A549 (cell line): Measurements from ENCODE around the gene CD2. TPM values are rescaled to one million over a fixed set of nuclear protein-coding genes. Genes with fewer than 3 reads are reported as not detected.

Source experiments
- ATAC-seq, 2 experiments: fragments of 200-7000 bp in 1 of 2; fragments of >200 bp in 1 of 2; cut with Nextera tagmentation in 1 of 2; cut with Tn5 transposase in 1 of 2; 3 replicates each; pipeline versions ENCODE4 v1.8.0 to v1.9.1; 2018 to 2020; ENCODE audit warnings: mild to moderate bottlenecking in 1 of 2, moderate library complexity in 1 of 2
- CTCF ChIA-PET: fragments of 300-600 bp; sonication (Branson Sonifier 250); formaldehyde crosslinking; extraction: SDS; loops from one replicate; lab custom pipeline; 2021; ENCODE audit warnings: antibody characterized with exemption, inconsistent platforms; lab: Yijun Ruan, JAX
- POLR2A ChIA-PET: fragments of 350-600 bp; formaldehyde crosslinking; extraction: SDS; loops from one replicate; lab custom pipeline; 2021; ENCODE audit warnings: antibody characterized with exemption, inconsistent platforms; lab: Yijun Ruan, JAX
- DNase-seq, 2 experiments: peaks; one replicate each; pipeline versions ENCODE4 v3.0.0 to v3.0.0-alpha.2; 2011 to 2016; ENCODE audit warnings: low read depth in 1 of 2, low spot score in 1 of 2
- FAIRE-seq: peaks from 2 replicates; lab custom pipeline; 2011; peaks lifted over from hg19 to GRCh38; lab: Jason Lieb, UNC
- H3K27ac ChIP-seq, 2 experiments: fragments of >200 bp; sonication (Bioruptor Twin); formaldehyde crosslinking; 3 replicates each; pipeline ENCODE4 v1.5.1; 2016 to 2017
- H3K4me1 ChIP-seq: fragments of >200 bp; sonication (Bioruptor Twin); formaldehyde crosslinking; 3 replicates; pipeline ENCODE4 v1.6.1; 2016
- H3K4me2 ChIP-seq: fragments of >200 bp; sonication (Bioruptor Twin); formaldehyde crosslinking; 3 replicates; pipeline ENCODE4 v1.6.1; 2016
- H3K4me3 ChIP-seq: fragments of >200 bp; sonication (Bioruptor Twin); formaldehyde crosslinking; 3 replicates; pipeline ENCODE4 v1.5.1; 2016
- H3K9me3 ChIP-seq: fragments of >200 bp; sonication (Bioruptor Twin); formaldehyde crosslinking; 3 replicates; pipeline ENCODE4 v1.6.1; 2016
- BCL3 ChIP-seq: fragments of >200 bp; sonication (Bioruptor Twin); formaldehyde crosslinking; IDR thresholded peaks from 3 replicates; pipeline ENCODE4 v1.6.1; 2016
- CBX2 ChIP-seq: fragments of 200-600 bp; sonication (generic); IDR thresholded peaks from 2 replicates; pipeline ENCODE4 v1.6.1; 2016; ENCODE audit warnings: low read depth, mild to moderate bottlenecking, borderline replicate concordance
- CHD4 ChIP-seq: fragments of 200-600 bp; sonication (generic); IDR thresholded peaks from 2 replicates; pipeline ENCODE4 v1.6.1; 2016; ENCODE audit warnings: antibody characterized with exemption, mild to moderate bottlenecking, borderline replicate concordance
- E2F6 ChIP-seq: IDR thresholded peaks from 2 replicates; pipeline ENCODE4 v1.6.1; 2012; ENCODE audit warnings: low read depth, borderline replicate concordance
- ELK1 ChIP-seq: fragments of 150-350 bp; IDR thresholded peaks from 2 replicates; pipeline ENCODE4 v1.6.1; 2014; ENCODE audit warnings: low read depth, mild to moderate bottlenecking, low read length
- FOSB ChIP-seq: fragments of 250-450 bp; sonication (Bioruptor Pico); IDR thresholded peaks from 2 replicates; pipeline ENCODE4 v1.5.0; 2020; ENCODE audit warnings: mild to moderate bottlenecking, moderate library complexity
- FOSL2 ChIP-seq, 2 experiments: fragments of 450-650 bp in 1 of 2; fragments of >200 bp in 1 of 2; sonication (Bioruptor Twin) in 1 of 2; formaldehyde crosslinking; IDR thresholded peaks; 2 replicates each; pipeline versions ENCODE4 v1.5.0 to v1.6.1; 2016 to 2020; ENCODE audit warnings: mild to moderate bottlenecking in 1 of 2, moderate library complexity in 1 of 2
- FOXS1 ChIP-seq: fragments of 250-450 bp; sonication (Bioruptor Pico); IDR thresholded peaks from 2 replicates; pipeline ENCODE4 v1.5.0; 2020; ENCODE audit warnings: mild to moderate bottlenecking, moderate library complexity
- HEYL ChIP-seq: fragments of 250-450 bp; sonication (Bioruptor Pico); IDR thresholded peaks from 2 replicates; pipeline ENCODE4 v1.8.0; 2021; ENCODE audit warnings: mild to moderate bottlenecking, moderate library complexity
- HOXB5 ChIP-seq: fragments of 250-450 bp; sonication (Bioruptor Pico); IDR thresholded peaks from 2 replicates; pipeline ENCODE4 v1.5.0; 2020; ENCODE audit warnings: mild to moderate bottlenecking, moderate library complexity
- PBX3 ChIP-seq: IDR thresholded peaks from 2 replicates; pipeline ENCODE4 v1.6.1; 2012
- PHF8 ChIP-seq: fragments of 200-600 bp; sonication (generic); IDR thresholded peaks from 2 replicates; pipeline ENCODE4 v1.6.1; 2016; ENCODE audit warnings: low read depth, mild to moderate bottlenecking, antibody characterized with exemption, moderate library complexity, borderline replicate concordance
- POLR2A ChIP-seq: IDR thresholded peaks from 2 replicates; pipeline ENCODE4 v1.6.1; 2012; ENCODE audit warnings: mild to moderate bottlenecking, low read length
- RCOR1 ChIP-seq: fragments of 150-350 bp; IDR thresholded peaks from 2 replicates; pipeline ENCODE4 v1.6.1; 2014; ENCODE audit warnings: antibody characterized with exemption, low read length, low read depth
- RNF2 ChIP-seq: fragments of 200-600 bp; sonication (generic); IDR thresholded peaks from 2 replicates; pipeline ENCODE4 v1.6.1; 2016; ENCODE audit warnings: low read depth, mild to moderate bottlenecking, antibody characterized with exemption, moderate library complexity, borderline replicate concordance
- ZFP36 ChIP-seq: fragments of 450-650 bp; IDR thresholded peaks from 2 replicates; pipeline ENCODE4 v1.6.1; 2014; ENCODE audit warnings: borderline replicate concordance; ENCODE audit not compliant: partially characterized antibody
- ZNF302 ChIP-seq: fragments of 250-450 bp; sonication (Bioruptor Pico); IDR thresholded peaks from 2 replicates; pipeline ENCODE4 v1.9.0; 2021; ENCODE audit warnings: inconsistent platforms, mild to moderate bottlenecking, moderate library complexity
- ZSCAN20 ChIP-seq: fragments of 250-450 bp; sonication (Bioruptor Pico); IDR thresholded peaks from 2 replicates; pipeline ENCODE4 v1.8.0; 2022; ENCODE audit warnings: mild to moderate bottlenecking, moderate library complexity
- WGBS: methylation state at CpG from one replicate; pipeline ENCODE4 v1.1.6; 2017; ENCODE audit errors: missing lambda C conversion rate; 5-methylcytosine and 5-hydroxymethylcytosine counted together
- polyA plus RNA-seq, 4 experiments: library from polyadenylated mRNA; depleted of rRNA in 3 of 4; stranded (reverse); fragments of >200 nt; fragmentation: RNase III in 1 of 4; extraction: RNeasy Plus Mini Kit Qiagen cat#74134 plus additional on column Dnase treatment in 1 of 4; gene quantifications; 2 replicates in 3 of 4; 3 replicates in 1 of 4; pipeline ENCODE4 v1.2.3, GENCODE V29; 2011 to 2017

Gene CD2
- polyA plus RNA-seq, 2 of the 4 experiments (the other 2 are of a cell fraction): not detected

GRCh38 chr1:116741836-116742565 lies 12.2 kb upstream of the CD2 start:
- no peak overlapping the region for H3K4me3 ChIP-seq
- WGBS: 87% methylated on average over 22 of the region's 42 CpGs
- no peak for DNase-seq
- no peak overlapping the region for H3K27ac ChIP-seq
- H3K9me3 ChIP-seq: peaks cover 18% of the 10 kb centered on the region
- ChIA-PET POLR2A (no interaction called here), CTCF (interaction anchor here (0.6 to 1.0 kb wide), 2 partner anchors 17 to 75 kb away, joined by 3 to 4 read pairs; no protein-coding TSS in a partner anchor)
- FAIRE-seq: no peak
- no peak overlapping the region for H3K4me2 ChIP-seq
- TF ChIP-seq ZNF302 (no peak), CBX2 (no peak), FOXS1 (CRISPR knock-in tag) (no peak), HEYL (CRISPR knock-in tag) (no peak), PBX3 (no peak), FOSB (CRISPR knock-in tag) (no peak), RCOR1 (no peak), ZFP36 (no peak), POLR2A (no peak), E2F6 (no peak), PHF8 (no peak)
- no peak for ATAC-seq
- no peaks in the 10 kb centered on the region for H3K4me1 ChIP-seq

GRCh38 chr1:116743535-116743934 lies 10.7 kb upstream of the CD2 start:
- H3K4me2 ChIP-seq: no peak overlapping the region
- H3K9me3 ChIP-seq: peaks cover 31% of the 10 kb centered on the region
- WGBS: 35% methylated on average over 3 of the region's 4 CpGs
- ATAC-seq: no peak
- ChIA-PET CTCF (no interaction called here), POLR2A (no interaction called here)
- TF ChIP-seq ELK1 (no peak), CBX2 (no peak)
- FAIRE-seq: no peak
- no peak overlapping the region for H3K27ac ChIP-seq
- DNase-seq: no peak
- no peak overlapping the region for H3K4me3 ChIP-seq
- H3K4me1 ChIP-seq: no peaks in the 10 kb centered on the region

- ATAC-seq (no peak), FAIRE-seq (no peak), DNase-seq (no peak)
- Histone ChIP-seq H3K4me2 (no peak overlapping the region), H3K9me3 (peaks cover 30% of the 10 kb centered on the region), H3K27ac (no peak overlapping the region), H3K4me1 (no peaks in the 10 kb centered on the region), H3K4me3 (no peak overlapping the region)
- ChIA-PET CTCF (interaction anchor here (0.8 kb wide), 1 partner anchor 16 kb away, joined by 3 read pairs; no protein-coding TSS in a partner anchor), POLR2A (no interaction called here)
- 20% methylated on average over 3 of the region's 3 CpGs for WGBS
- TF ChIP-seq ZSCAN20 (CRISPR knock-in tag) (no peak), HOXB5 (CRISPR knock-in tag) (no peak), RNF2 (no peak), CHD4 (no peak), FOSL2 (IDR thresholded peaks at IDR 0.05) (no peak), FOSL2 (CRISPR knock-in tag; IDR thresholded peaks at IDR 0.05) (no peak), FOXS1 (CRISPR knock-in tag) (no peak), BCL3 (no peak)
These were observed 6.0 kb upstream of the CD2 start for GRCh38 chr1:116748272-116748671.
